DOHH2 (cell line): ENCODE data around the gene DHH.

Experiments
- H3F3A ChIP-seq: fragments of 200-600 bp; sonication (generic), shearing (Covaris generic); 2 replicates; pipeline ENCODE4 v1.6.0; 2016; ENCODE audit warnings: antibody characterized with exemption, mild to moderate bottlenecking; ENCODE audit not compliant: control insufficient read depth, insufficient read depth
- H3K27ac ChIP-seq: fragments of 200-600 bp; sonication (generic); 2 replicates; pipeline ENCODE4 v1.5.1; 2014; ENCODE audit warnings: low read depth, mild to moderate bottlenecking, low read length, moderate library complexity
- H3K27me3 ChIP-seq: fragments of 200-600 bp; sonication (generic); 2 replicates; pipeline ENCODE4 v1.6.1; 2014; ENCODE audit warnings: mild to moderate bottlenecking, low read length, mixed read lengths; ENCODE audit not compliant: control insufficient read depth
- H3K36me3 ChIP-seq: fragments of 200-600 bp; sonication (generic); 2 replicates; pipeline ENCODE4 v1.6.1; 2014; ENCODE audit warnings: mild to moderate bottlenecking, low read length, moderate library complexity, mixed read lengths; ENCODE audit not compliant: control insufficient read depth
- H3K4me1 ChIP-seq: fragments of 200-600 bp; sonication (generic); 2 replicates; pipeline ENCODE4 v1.6.1; 2014; ENCODE audit warnings: mild to moderate bottlenecking, low read length, mixed read lengths; ENCODE audit not compliant: control insufficient read depth
- H3K4me2 ChIP-seq: fragments of 200-600 bp; sonication (generic); 2 replicates; pipeline ENCODE4 v1.6.0; 2014; ENCODE audit warnings: mild to moderate bottlenecking, low read length, moderate library complexity
- H3K4me3 ChIP-seq: fragments of 200-600 bp; sonication (generic); 2 replicates; pipeline ENCODE4 v1.5.1; 2014; ENCODE audit warnings: mild to moderate bottlenecking, low read length, mixed read lengths
- H3K79me2 ChIP-seq: fragments of 200-600 bp; sonication (generic); 2 replicates; pipeline ENCODE4 v1.6.1; 2014; ENCODE audit warnings: mild to moderate bottlenecking, low read length, mixed read lengths; ENCODE audit not compliant: control insufficient read depth
- H3K9me2 ChIP-seq: fragments of 200-600 bp; sonication (generic); replicated peaks from 2 replicates; pipeline ENCODE4 v1.6.1; 2014; ENCODE audit warnings: mild to moderate bottlenecking, low read length, mixed read lengths; ENCODE audit not compliant: control insufficient read depth
- H3K9me3 ChIP-seq: fragments of 200-600 bp; sonication (generic); 2 replicates; pipeline ENCODE4 v1.6.1; 2014; ENCODE audit warnings: antibody characterized with exemption, low read length, mixed read lengths; ENCODE audit not compliant: control insufficient read depth, insufficient read depth
- H4K20me1 ChIP-seq: fragments of 200-600 bp; sonication (generic); 2 replicates; pipeline ENCODE4 v1.6.0; 2014; ENCODE audit warnings: low read depth, mild to moderate bottlenecking, antibody characterized with exemption, low read length, moderate library complexity; ENCODE audit not compliant: control insufficient read depth, insufficient read depth
- EZH2phosphoT487 ChIP-seq: fragments of 200-600 bp; sonication (generic); IDR thresholded peaks from 2 replicates; pipeline ENCODE4 v1.6.1; 2017; ENCODE audit warnings: borderline replicate concordance, mild to moderate bottlenecking, antibody characterized with exemption, low read length, moderate library complexity, mixed read lengths
- TF ChIP-seq, protein P1 (sequence below): fragments of 200-600 bp; sonication (generic); IDR thresholded peaks from one replicate; pipeline ENCODE4 v1.5.1; 2014; ENCODE audit warnings: antibody characterized with exemption, mild to moderate bottlenecking, low read depth, low read length; ENCODE audit not compliant: poor library complexity, severe bottlenecking

DHH gene

DNA sequence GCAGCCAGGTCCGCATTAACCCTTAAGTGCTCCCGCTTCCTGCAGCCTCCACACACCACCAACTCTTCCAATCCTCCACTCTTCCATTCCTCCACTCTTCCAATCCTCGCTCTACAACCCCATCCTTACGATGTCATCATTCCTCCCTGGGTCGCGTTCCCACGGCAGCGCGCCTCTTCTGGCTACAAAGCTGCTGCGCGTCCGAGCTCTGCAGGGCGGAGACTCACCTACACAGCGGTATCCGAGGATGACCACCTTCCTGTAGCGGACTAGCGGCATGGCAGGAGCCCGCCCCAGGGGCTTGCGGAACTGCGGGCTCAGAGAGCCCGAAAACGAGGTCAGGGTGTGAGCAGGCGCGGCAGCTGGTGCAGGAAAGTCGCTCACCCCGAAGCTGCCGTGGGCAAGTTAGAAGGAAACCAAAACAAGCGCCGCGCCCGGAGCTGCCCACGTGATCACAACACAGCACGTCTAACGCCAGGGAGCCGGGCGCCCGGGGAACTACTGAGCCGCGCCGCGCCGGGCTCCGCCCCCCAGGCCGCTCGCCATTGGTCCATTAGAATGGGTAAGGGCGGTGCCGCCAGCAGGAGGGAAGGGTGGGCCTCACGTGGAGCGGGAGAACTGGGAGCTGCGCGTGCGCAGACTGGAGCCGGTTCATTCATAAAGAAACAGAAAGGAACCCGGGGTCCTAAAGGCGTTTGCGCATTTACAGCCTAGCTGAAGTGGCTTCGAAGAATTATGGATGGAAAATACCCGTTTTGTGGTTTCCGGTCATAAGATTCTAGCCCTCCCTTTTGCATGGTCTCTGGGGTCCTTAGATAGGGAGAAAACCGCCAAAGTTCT lies 24.9 kb downstream of the DHH start, which contains the start of gene RHEBL1:
RHEBL1 (minus strand) TSS at position 473 of the 840 bp plus-strand sequence; CDS start at position 279, 194 bp downstream.
- Histone ChIP-seq H3K36me3 (no peaks in the 10 kb centered on the region), H3F3A (no peaks in the 10 kb centered on the region), H3K9me2 (no peaks in the 10 kb centered on the region), H3K27ac (no peak within 1 kb of the TSS), H3K27me3 (peaks cover 7% of the 10 kb centered on the region; the same call in 1 of the 2 replicates), H3K4me3 (peak within 1 kb of the TSS; percentile 97), H3K4me1 (peaks cover 14% of the 10 kb centered on the region), H3K4me2 (peak within 1 kb of the TSS; percentile 99), H4K20me1 (no peaks in the 10 kb centered on the region), H3K79me2 (no peaks in the 10 kb centered on the region), H3K9me3 (no peaks in the 10 kb centered on the region)
- TF ChIP-seq EZH2phosphoT487: no peak
- TF ChIP-seq, protein P1, sequence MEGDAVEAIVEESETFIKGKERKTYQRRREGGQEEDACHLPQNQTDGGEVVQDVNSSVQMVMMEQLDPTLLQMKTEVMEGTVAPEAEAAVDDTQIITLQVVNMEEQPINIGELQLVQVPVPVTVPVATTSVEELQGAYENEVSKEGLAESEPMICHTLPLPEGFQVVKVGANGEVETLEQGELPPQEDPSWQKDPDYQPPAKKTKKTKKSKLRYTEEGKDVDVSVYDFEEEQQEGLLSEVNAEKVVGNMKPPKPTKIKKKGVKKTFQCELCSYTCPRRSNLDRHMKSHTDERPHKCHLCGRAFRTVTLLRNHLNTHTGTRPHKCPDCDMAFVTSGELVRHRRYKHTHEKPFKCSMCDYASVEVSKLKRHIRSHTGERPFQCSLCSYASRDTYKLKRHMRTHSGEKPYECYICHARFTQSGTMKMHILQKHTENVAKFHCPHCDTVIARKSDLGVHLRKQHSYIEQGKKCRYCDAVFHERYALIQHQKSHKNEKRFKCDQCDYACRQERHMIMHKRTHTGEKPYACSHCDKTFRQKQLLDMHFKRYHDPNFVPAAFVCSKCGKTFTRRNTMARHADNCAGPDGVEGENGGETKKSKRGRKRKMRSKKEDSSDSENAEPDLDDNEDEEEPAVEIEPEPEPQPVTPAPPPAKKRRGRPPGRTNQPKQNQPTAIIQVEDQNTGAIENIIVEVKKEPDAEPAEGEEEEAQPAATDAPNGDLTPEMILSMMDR: peak; percentile 58

DNA sequence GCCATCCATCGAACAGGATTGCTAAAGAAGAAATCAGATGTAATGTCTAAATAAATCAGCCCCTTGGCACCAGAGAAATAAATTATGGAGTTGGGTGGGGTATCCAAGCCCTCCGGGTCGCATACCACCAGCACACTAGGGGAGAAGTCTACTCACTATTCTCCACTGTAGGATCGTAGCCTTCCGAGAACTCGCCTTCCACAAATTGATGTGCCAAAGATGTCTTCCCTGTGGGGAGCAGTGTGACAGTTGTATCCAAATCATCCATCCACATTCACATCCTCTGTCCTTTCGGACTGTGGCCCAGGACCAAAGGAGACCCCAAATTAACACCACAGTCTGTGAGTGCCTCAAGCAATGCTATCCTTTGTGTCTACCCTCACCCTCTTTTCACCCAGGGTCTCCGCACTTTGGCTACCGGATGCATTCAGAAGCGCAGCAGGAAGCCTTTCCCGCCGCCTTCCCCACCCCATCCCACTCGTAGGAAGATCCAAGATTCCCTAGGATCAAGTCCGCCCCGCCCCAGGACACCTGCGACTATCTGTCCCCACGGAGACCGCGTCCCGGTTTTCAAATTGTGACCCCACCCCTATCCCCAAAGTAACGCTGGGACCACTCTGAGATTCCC lies 25.6 kb downstream of the DHH start:
- Histone ChIP-seq H3K4me2 (peak overlapping the region; percentile 99), H3F3A (no peaks in the 10 kb centered on the region), H3K79me2 (no peaks in the 10 kb centered on the region), H3K4me1 (peaks cover 18% of the 10 kb centered on the region), H3K27me3 (peaks cover 7% of the 10 kb centered on the region; the same call in 1 of the 2 replicates), H3K4me3 (peak overlapping the region; percentile 97), H3K9me2 (no peaks in the 10 kb centered on the region), H3K27ac (no peak overlapping the region), H3K9me3 (no peaks in the 10 kb centered on the region), H3K36me3 (no peaks in the 10 kb centered on the region), H4K20me1 (no peaks in the 10 kb centered on the region)
- no peak for TF ChIP-seq EZH2phosphoT487
- TF ChIP-seq, protein P1: no peak

DNA sequence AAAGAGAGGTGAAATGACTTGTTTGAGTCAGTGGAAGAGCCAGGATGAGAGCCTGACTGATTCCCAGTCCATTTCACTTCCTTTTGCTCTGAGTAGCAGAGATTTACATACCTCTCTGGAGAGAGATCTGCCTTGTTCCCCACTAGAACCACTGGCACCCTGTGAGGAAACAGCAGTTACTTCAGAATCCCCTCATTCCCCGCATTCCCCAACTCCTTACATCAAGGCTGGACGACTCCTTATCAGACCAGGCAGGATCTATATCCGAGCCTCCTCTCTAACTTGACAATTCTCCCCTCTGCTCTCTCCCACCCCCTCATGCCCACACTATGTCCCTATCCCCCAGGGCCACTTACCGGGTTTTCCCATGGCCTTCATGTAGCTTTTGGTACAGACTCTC lies 28.5 kb downstream of the DHH start:
- TF ChIP-seq, protein P1: no peak
- TF ChIP-seq EZH2phosphoT487: no peak
- H4K20me1 ChIP-seq: no peaks in the 10 kb centered on the region
- H3K79me2 ChIP-seq: peaks cover 9% of the 10 kb centered on the region
- no peak overlapping the region for H3K4me3 ChIP-seq
- H3K9me2 ChIP-seq: no peaks in the 10 kb centered on the region
- no peaks in the 10 kb centered on the region for H3K36me3 ChIP-seq
- no peak overlapping the region for H3K4me2 ChIP-seq
- H3K27ac ChIP-seq: no peak overlapping the region
- H3K27me3 ChIP-seq: peaks cover 7% of the 10 kb centered on the region; the same call in 1 of the 2 replicates
- H3F3A ChIP-seq: peaks cover 6% of the 10 kb centered on the region; the same call in 1 of the 2 replicates
- no peaks in the 10 kb centered on the region for H3K9me3 ChIP-seq
- peaks cover 31% of the 10 kb centered on the region for H3K4me1 ChIP-seq
